OCI-LY1 (cell line): ENCODE results near the gene FANCI.
"Not testable (repeated sequence)": the region's sequence is repeated elsewhere in the genome, so short reads cannot be mapped to it uniquely, and the experiment has no call there.

Experiments used
- H2AFZ ChIP-seq: fragments of 200-600 bp; sonication (generic), shearing (Covaris generic); 2 replicates; pipeline ENCODE4 v1.6.0; 2014; ENCODE audit warnings: antibody characterized with exemption, mild to moderate bottlenecking, low read length
- H3F3A ChIP-seq: fragments of 200-600 bp; sonication (generic), shearing (Covaris generic); 2 replicates; pipeline ENCODE4 v1.6.0; 2014; ENCODE audit warnings: mild to moderate bottlenecking, antibody characterized with exemption, low read length, moderate library complexity; ENCODE audit not compliant: insufficient read depth
- H3K27ac ChIP-seq: fragments of 200-600 bp; sonication (generic); 2 replicates; pipeline ENCODE4 v1.5.1; 2014; ENCODE audit warnings: low read length, mixed run types, mild to moderate bottlenecking, low read depth; ENCODE audit not compliant: poor library complexity, severe bottlenecking
- H3K27me3 ChIP-seq: fragments of 200-600 bp; sonication (generic); 2 replicates; pipeline ENCODE4 v1.6.0; 2014; ENCODE audit warnings: antibody characterized with exemption, mild to moderate bottlenecking, low read length, moderate library complexity; ENCODE audit not compliant: insufficient read depth
- H3K36me3 ChIP-seq: fragments of 200-600 bp; sonication (generic); 2 replicates; pipeline ENCODE4 v1.6.1; 2014; ENCODE audit warnings: mild to moderate bottlenecking, antibody characterized with exemption, low read length, moderate library complexity, mixed read lengths; ENCODE audit not compliant: insufficient read depth
- H3K4me1 ChIP-seq: fragments of 200-600 bp; sonication (generic); 2 replicates; pipeline ENCODE4 v1.5.1; 2014; ENCODE audit warnings: mild to moderate bottlenecking, low read length, moderate library complexity; ENCODE audit not compliant: insufficient read depth, severe bottlenecking
- H3K4me2 ChIP-seq: fragments of 200-600 bp; sonication (generic), shearing (Covaris generic); 2 replicates; pipeline ENCODE4 v1.6.1; 2014; ENCODE audit warnings: low read length
- H3K4me3 ChIP-seq: fragments of 200-600 bp; sonication (generic); 2 replicates; pipeline ENCODE4 v1.5.1; 2014; ENCODE audit warnings: low read length, low read depth, mild to moderate bottlenecking, mixed read lengths; ENCODE audit not compliant: poor library complexity, severe bottlenecking
- H3K79me2 ChIP-seq: fragments of 200-600 bp; shearing (Covaris generic); 2 replicates; pipeline ENCODE4 v1.6.1; 2016; ENCODE audit warnings: mixed run types, low read length, mixed read lengths; ENCODE audit not compliant: insufficient read depth
- H3K9ac ChIP-seq: fragments of 200-600 bp; sonication (generic), shearing (Covaris generic); 2 replicates; pipeline ENCODE4 v1.6.1; 2014; ENCODE audit warnings: mild to moderate bottlenecking, low read length, mixed read lengths
- H3K9me2 ChIP-seq: fragments of 200-600 bp; sonication (generic), shearing (Covaris generic); 2 replicates; pipeline ENCODE4 v1.6.1; 2014; ENCODE audit warnings: low read depth, mild to moderate bottlenecking, low read length, mixed read lengths
- H3K9me3 ChIP-seq: fragments of 200-600 bp; shearing (Covaris generic); 2 replicates; pipeline ENCODE4 v1.6.1; 2014; ENCODE audit warnings: low read length, mixed read lengths
- H4K20me1 ChIP-seq: fragments of 200-600 bp; sonication (generic), shearing (Covaris generic); 2 replicates; pipeline ENCODE4 v1.6.0; 2016; ENCODE audit warnings: mild to moderate bottlenecking, low read length; ENCODE audit not compliant: insufficient read depth
- CTCF ChIP-seq: fragments of 200-600 bp; sonication (generic), shearing (Covaris generic); IDR thresholded peaks from 2 replicates; pipeline ENCODE4 v1.5.1; 2017; ENCODE audit warnings: mild to moderate bottlenecking, antibody characterized with exemption, low read length, moderate library complexity, mixed read lengths
- EZH2 ChIP-seq: fragments of 200-600 bp; sonication (generic), shearing (Covaris generic); IDR thresholded peaks from 2 replicates; pipeline ENCODE4 v1.8.0; 2017; ENCODE audit warnings: borderline replicate concordance, mixed run types, mild to moderate bottlenecking, antibody characterized with exemption, low read length, moderate library complexity, mixed read lengths

Gene FANCI

GRCh38 chr15:89227425-89227824 lies 16.4 kb upstream of the FANCI start:
- no peak overlapping the region for H3K9ac ChIP-seq
- no peaks in the 10 kb centered on the region for H4K20me1 ChIP-seq
- no peaks in the 10 kb centered on the region for H3K27me3 ChIP-seq
- TF ChIP-seq EZH2: no peak
- TF ChIP-seq CTCF: no peak
- H3K9me3 ChIP-seq: no peaks in the 10 kb centered on the region
- H3K27ac ChIP-seq: no peak overlapping the region
- no peaks in the 10 kb centered on the region for H3K36me3 ChIP-seq
- no peaks in the 10 kb centered on the region for H3K9me2 ChIP-seq
- H3K79me2 ChIP-seq: no peaks in the 10 kb centered on the region
- H3K4me3 ChIP-seq: no peak overlapping the region
- H2AFZ ChIP-seq: no peak overlapping the region
- no peak overlapping the region for H3K4me2 ChIP-seq
- H3F3A ChIP-seq: no peaks in the 10 kb centered on the region
- H3K4me1 ChIP-seq: no peaks in the 10 kb centered on the region

GRCh38 chr15:89230277-89230676 lies 13.5 kb upstream of the FANCI start:
- Histone ChIP-seq H3K4me3 (no peak overlapping the region), H3K9me2 (no peaks in the 10 kb centered on the region), H3K4me1 (no peaks in the 10 kb centered on the region), H3K79me2 (no peaks in the 10 kb centered on the region), H3K27ac (no peak overlapping the region), H3K9me3 (no peaks in the 10 kb centered on the region), H4K20me1 (no peaks in the 10 kb centered on the region), H3F3A (no peaks in the 10 kb centered on the region), H3K27me3 (no peaks in the 10 kb centered on the region), H2AFZ (no peak overlapping the region), H3K4me2 (no peak overlapping the region), H3K36me3 (no peaks in the 10 kb centered on the region), H3K9ac (no peak overlapping the region)
- TF ChIP-seq EZH2: no peak

- no peaks in the 10 kb centered on the region for H3K36me3 ChIP-seq
- H3K9me3 ChIP-seq: no peaks in the 10 kb centered on the region
- H3K27ac ChIP-seq: no peak overlapping the region
- no peak overlapping the region for H2AFZ ChIP-seq
- no peak overlapping the region for H3K9ac ChIP-seq
- no peaks in the 10 kb centered on the region for H3K27me3 ChIP-seq
- H3K9me2 ChIP-seq: no peaks in the 10 kb centered on the region
- H3F3A ChIP-seq: no peaks in the 10 kb centered on the region
- H4K20me1 ChIP-seq: no peaks in the 10 kb centered on the region
- H3K79me2 ChIP-seq: no peaks in the 10 kb centered on the region
- TF ChIP-seq EZH2: no peak
- no peak for TF ChIP-seq CTCF
- no peak overlapping the region for H3K4me2 ChIP-seq
- H3K4me1 ChIP-seq: no peaks in the 10 kb centered on the region
- H3K4me3 ChIP-seq: no peak overlapping the region
Measured at GRCh38 chr15:89231832-89232231, 11.9 kb upstream of the FANCI start.

DNA sequence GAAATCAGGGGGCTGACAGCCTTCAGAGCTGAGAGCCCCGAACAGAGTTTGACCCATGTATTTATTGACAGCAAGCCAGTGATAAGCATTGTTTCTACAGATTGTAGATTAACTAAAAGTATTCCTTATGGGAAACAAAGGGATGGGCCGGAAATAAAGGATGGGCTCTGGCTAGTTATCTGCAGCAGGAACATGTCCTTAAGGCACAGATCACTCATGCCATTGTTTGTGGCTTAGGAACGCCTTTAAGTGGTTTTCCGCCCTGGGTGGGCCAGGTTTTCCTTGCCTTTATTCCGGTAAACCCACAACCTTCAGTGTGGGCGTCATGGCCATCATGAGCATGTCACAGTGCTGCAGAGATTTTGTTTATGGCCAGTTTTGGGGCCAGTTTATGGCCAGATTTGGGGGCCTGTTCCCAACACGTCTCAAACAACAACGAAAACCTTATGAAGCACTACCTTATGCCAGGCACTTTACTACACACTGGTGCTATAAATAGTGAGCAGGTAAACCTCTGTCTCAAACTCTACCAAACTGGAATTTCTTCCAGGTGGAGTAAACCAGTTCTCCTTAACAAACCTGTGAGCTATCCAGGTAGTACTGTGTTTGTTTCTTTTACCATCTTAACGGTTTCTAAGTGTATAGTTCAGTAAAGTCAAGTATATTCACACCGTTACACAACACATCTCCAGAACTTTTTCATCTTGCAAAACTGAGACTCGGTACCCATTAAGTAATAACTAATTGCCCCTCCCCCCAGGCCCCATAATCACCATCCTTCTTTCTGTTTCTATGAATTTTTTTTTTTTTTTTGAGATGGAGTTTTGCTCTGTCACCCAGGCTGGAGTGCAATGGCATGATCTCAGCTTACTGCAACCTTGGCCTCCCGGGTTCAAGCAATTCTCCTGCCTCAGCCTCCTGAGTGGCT lies 3.6 kb upstream of the FANCI start:
- H3K79me2 ChIP-seq, H3K4me3 ChIP-seq, H2AFZ ChIP-seq, H3K9me3 ChIP-seq, H4K20me1 ChIP-seq, H3K9me2 ChIP-seq, H3K27ac ChIP-seq, H3K9ac ChIP-seq, H3F3A ChIP-seq, H3K36me3 ChIP-seq, H3K4me2 ChIP-seq, H3K4me1 ChIP-seq: not testable (repeated sequence)
- peaks cover 14% of the 10 kb centered on the region for H3K27me3 ChIP-seq
